Activated naive CD4-positive, alpha-beta T cell (primary cell): ENCODE measurements around the gene H1-8.
"Not testable (repeated sequence)": the region's sequence is repeated elsewhere in the genome, so short reads cannot be mapped to it uniquely, and the experiment has no call there.

Experiments
- DNase-seq, 4 experiments: peaks; one replicate each; lab custom pipeline; 2025; lab: John Stamatoyannopoulos, UW

Gene H1-8

DNA sequence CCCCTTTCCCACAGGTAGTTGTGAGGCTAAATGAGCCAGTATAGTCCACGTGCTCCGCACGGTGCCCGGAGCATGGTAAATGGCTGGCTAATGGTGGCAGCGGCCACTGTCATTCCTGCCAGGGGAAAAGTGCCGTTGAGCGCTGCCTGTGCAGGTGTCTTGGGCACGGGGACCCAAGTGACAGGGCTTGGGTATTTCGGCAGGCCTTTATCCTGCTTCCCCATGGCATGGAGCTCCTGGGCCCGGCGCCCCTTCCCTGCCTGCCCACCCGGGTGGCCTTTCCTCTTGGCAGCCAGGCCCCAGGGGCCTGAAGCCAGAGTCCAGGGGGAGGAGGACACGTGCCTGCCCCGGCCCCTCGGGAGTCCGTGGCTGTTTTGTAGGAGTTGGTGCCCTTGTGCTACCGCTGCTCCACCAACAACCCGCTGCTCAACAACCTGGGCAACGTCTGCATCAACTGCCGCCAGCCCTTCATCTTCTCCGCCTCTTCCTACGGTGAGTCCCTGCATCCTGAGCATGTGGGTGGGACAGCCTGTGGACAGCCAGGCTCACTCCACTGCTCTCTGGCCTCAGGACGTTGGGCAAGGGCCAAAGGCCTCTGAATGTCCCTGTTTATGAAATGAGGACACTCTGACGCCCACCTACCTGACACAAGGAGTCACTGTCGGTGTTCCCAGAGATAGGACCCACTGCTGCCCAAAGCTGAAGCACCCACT is 27.7 kb upstream of the H1-8 start:
- DNase-seq: not testable (repeated sequence)

DNA sequence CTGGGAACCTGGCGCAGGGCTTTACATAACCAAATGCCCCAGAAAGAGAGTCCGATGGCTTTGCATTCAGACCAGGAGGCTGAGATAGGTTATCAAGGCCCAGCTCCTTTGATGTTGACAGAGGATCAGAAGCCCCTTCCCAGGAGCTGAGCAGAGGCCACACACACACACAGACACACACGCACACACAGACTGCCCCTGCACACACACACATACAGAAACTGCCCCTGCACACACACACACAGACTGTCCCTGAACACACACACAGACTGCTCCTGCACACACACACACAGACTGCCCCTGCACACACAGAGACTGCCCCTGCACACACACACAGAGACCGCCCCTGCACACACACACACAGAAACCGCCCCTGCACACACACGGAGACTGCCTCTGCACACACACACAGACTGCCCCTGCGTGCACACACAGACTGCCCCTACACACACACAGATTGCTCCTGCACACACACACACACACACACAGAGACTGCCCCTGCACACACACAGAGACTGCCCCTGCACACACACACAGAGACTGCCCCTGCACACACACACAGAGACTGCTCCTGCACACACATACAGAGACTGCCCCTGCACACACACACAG is 27.0 kb upstream of the H1-8 start:
- DNase-seq: not testable (repeated sequence)

DNA sequence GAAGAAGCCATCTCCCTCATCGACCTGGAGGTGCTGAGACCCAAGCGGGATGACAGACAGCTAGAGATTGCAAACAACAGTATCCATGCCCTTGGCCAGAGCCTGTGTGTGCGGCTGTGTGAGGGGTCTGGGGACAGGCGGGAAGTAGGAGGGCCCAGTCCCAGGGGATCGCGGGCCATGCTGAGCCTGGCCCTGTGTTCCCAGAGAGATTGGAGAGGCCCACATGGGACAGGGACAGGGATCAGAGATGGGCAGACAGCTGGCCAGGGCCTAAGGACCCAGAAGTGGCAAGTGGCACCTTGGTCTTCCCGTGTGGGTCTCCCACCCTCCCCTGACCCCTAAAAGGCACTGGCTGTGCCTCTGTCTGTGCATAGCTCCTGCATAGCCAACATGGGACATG is 25.5 kb upstream of the H1-8 start:
- no peak for DNase-seq

DNA sequence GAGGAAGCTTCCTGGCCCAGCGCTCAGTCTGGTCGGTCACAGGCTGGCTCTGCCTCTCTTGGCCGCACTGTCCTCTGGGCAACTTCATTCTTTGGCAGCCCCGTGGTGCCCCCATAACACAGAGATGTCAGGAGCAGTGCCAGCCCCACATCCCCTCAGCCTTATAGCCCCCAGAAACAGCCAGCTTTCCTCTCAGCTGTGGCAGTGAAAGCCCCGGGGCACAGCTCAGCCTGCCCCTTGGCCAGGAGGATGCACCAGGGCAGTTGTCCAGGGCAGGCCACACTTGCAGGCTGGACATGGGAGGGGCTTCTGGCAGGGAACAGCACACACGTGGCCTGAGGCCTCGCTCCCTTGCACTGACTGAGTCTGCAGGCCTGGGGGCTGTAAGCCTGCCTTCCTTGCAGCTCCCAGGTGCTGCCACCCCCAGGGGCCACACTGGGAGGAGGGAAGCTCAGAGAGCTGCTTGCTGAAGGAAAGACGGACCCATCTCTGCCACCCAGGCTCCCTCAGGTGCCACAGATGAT is 24.9 kb upstream of the H1-8 start:
- DNase-seq: no peak

DNA sequence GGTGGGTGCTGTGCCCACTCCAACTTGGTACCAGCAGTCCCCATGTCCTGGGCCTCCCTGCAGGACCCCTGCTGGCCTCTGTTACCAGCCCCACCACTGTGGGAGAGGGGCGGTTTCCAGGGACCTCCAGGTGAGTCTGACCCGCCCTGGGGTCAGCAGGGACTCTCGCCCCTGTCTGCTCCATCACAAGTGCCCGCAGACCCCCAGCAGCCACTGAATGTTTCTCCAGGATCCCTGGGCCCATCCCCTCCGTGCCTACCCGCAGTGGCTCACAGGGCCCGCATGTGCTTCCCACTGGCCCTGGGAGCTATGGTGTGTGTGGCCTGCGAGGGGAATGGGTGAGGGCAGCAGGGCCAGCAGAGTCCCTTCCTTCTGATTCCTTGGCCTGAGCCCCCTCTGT is 24.4 kb upstream of the H1-8 start:
- no peak for DNase-seq

DNA sequence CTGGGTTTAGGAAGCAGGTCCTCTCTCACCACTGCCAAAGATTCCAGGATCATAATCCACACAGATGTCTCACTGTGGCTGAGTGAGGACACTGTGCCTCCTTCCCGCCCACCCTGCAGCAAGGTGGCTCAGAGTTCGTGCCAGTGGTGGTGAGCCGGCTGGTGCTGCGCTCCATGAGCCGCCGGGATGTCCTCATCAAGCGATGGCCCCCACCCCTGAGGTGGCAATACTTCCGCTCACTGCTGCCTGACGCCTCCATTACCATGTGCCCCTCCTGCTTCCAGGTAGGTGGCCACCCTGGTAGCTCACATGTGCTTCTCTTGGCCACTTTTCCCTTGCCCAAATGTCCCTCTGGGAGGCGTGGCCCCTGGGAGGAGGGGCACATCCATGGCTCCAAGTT is 23.5 kb upstream of the H1-8 start:
- no peak for DNase-seq

DNA sequence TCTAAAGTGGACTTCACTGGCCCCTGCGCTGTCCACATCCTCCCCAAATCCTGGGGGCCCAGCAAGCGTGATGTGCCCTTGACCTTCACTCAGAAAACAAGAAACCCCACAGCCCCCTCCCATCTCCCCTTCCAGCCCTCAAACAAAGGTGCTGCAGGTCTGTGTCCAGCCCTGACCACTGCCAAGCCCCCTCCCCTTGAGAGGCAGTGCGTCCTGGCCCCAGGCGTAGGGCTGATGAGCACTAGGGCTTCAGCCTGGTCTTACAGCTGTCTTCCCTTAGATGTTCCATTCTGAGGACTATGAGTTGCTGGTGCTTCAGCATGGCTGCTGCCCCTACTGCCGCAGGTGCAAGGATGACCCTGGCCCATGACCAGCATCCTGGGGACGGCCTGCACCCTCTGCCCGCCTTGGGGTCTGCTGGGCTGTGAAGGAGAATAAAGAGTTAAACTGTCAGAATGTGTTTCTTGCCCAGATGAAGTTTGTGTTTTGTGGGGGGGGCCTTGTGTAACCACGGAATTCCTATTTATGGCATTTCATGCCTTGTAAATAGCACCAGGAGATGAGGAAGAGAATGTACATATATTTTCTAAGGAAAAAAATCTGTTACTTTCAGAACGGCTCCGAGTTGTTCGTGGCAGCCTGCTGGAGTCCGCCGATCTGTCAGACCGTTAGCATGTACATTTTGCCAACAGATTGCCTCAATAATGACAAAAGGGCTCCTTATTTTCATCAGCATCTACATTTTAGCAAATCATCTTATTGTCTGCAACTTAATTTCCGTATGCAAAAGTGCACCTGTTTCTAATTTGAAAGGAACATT is 22.9 kb upstream of the H1-8 start:
- no peak for DNase-seq

DNA sequence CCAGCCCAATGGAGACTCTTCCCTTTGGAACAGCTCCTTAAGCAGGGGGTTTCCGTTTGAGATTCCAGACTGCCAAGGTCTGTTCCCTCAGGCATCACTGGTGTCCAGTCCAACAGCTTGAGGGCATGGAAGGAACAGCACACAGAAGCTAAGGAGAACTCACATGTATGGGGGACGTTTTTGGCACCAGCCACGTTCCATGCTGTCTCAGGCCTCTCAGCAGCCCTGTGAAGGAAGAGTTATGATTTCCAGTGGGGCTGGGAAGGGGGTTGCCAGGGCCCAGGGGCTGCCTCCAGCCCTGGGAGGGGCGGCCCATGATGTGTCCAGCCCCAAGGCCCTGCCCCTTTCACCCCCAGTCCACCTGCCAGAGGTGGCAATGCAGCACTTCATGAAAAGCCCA is 22.0 kb upstream of the H1-8 start:
- DNase-seq: no peak

DNA sequence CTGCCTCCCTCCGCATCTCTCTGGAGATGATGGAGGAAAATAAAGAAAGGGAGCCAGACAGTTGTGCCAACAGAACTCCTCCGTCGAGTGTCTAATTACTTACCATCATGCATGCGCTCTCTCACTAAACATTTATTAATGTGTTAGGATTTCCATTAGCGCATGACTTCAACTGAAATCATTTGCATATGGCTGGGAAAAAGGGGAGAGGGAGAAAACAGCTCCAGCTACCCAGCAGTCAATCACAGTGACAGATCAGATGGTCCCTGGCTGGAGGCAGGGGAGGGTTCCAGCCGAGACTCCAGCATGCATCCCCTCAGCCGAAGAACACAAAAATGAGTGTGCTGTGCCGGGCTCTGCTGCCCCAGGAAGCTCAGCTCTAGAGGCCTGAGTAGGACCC is 21.4 kb upstream of the H1-8 start:
- DNase-seq: no peak

DNA sequence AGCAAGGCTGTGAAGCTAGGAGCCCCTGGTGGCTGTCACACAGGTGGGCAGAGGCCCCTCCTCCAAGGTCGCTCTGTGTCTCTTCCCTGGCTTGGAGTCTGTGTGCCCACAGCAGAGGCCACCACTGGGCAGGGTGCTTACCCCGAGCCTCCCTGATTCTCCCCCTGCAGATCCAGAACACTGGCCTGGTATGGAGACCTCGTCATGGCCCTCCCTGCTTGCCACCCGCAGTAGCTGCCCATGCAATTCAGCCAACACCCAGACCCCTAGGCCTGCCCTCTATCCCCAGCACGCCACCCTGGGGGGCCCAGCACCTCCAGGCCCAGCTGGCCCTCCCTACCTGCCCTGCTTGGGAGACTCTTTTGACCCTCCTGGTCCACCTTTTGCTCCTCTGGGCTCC is 20.0 kb upstream of the H1-8 start:
- DNase-seq: no peak

DNA sequence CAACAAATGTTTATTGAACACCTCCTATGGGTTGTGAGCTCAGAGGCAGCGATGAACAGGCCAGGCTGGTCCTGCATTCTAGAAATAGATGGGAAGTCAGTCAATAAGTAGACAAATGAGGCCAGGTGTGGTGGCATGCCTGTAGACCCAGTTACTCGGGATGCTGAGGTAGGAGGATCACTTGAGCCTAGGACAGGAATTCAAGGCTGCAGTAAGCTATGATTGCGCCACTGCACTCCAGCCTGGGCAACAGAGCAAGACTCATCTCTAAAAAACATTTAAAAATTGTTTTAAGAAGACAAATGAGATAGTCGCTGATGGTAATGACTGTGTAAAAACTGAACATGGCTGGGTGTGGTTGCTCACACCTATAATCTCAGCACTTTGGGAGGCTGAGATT is 18.9 kb upstream of the H1-8 start:
- no peak for DNase-seq

DNA sequence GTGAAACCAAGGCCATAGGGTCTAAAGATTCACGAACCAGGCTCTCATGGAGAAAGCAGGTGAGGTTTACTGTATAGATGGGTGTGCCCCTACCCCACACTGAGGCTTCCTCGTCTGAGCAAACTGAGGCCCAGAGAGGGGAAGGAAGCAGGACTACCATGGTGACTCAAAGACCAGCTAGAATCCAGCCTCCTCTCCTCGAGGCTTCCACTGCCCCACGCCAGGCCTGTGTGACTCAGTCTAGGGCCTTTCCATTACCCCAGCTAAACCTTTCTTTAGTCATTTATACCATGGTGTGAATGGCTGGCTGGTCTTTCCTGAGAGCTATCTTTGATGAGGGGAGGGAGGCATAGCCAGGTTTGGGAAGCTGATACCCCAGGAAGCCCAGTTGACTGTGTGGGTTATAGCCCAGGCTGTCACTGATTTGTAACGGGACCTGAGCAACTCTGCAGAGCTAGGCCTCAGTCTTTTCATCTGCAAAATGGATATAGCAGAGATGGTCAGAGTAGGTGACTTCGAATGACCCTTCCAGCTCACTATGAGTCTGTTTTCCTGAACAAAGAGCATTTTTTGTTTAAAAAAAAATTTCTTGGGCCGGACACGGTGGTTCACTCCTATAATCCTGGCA is 17.5 kb upstream of the H1-8 start:
- DNase-seq: no peak

DNA sequence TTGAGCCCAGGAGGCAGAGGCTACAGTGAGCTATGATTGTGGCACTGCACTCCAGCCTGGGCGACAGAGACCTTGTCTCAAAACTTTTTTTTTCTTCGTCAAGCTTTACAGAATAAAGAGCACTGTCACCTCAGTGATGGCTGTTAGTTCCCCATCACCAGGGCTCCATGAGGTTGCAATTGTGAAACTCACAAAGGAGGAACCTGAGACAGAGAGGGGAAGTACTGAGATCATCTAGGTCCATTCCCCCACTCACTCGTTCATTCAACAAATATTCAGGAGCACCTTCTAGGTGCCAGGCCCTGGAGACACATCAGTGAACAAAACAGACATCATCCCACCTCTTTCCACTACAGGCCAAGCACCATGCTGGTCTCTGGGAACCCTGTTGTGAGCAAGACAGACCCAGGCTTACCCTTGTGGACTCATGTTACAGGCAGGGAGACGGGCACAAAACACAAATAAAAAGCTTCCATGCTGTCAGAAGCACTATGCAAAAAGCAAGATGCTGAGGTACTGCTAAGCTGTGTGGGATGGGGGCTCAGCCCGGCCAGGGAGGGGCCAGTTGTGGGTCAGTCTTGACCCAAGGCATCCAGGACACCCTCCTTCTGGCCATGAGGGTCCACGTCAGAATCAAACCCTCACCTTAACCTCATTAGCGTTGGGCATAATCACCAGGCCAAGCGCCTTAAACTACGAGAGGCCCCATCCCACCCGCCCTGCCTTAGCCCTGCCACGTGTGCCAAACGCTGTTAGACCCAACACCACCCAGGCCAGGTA is 16.7 kb upstream of the H1-8 start:
- DNase-seq: no peak

DNA sequence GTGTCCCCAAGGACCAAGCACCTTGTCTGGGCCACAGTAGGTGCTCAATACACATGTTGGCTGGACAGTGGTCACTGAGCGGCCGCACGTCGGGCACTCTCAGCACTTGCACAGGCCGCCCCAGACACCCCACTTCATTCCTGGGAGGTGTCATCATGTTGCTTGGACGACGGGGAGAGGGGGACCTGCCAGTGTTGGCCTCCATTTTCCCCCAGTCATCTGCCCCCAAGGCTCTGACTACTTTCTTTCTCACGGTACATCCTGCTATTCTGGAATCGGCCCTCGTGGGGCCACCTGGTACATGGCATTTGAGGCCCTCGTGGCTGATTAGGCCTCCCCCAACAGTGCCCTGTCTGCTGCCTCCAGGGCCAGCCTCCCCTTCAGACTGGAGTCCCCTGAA is 15.7 kb upstream of the H1-8 start:
- no peak for DNase-seq

DNA sequence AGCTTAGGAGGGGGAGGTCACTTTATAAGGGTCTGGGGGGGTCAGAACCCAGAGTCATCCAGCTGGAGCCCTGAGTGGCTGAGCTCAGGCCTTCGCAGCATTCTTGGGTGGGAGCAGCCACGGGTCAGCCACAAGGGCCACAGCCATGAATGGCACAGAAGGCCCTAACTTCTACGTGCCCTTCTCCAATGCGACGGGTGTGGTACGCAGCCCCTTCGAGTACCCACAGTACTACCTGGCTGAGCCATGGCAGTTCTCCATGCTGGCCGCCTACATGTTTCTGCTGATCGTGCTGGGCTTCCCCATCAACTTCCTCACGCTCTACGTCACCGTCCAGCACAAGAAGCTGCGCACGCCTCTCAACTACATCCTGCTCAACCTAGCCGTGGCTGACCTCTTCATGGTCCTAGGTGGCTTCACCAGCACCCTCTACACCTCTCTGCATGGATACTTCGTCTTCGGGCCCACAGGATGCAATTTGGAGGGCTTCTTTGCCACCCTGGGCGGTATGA is 14.3 kb upstream of the H1-8 start, which contains the start of gene RHO:
Gene RHO, plus strand, starts transcription at position 51 of the 512 bp plus-strand sequence. Its CDS starts 95 bp downstream, at position 146.
- DNase-seq: no peak

DNA sequence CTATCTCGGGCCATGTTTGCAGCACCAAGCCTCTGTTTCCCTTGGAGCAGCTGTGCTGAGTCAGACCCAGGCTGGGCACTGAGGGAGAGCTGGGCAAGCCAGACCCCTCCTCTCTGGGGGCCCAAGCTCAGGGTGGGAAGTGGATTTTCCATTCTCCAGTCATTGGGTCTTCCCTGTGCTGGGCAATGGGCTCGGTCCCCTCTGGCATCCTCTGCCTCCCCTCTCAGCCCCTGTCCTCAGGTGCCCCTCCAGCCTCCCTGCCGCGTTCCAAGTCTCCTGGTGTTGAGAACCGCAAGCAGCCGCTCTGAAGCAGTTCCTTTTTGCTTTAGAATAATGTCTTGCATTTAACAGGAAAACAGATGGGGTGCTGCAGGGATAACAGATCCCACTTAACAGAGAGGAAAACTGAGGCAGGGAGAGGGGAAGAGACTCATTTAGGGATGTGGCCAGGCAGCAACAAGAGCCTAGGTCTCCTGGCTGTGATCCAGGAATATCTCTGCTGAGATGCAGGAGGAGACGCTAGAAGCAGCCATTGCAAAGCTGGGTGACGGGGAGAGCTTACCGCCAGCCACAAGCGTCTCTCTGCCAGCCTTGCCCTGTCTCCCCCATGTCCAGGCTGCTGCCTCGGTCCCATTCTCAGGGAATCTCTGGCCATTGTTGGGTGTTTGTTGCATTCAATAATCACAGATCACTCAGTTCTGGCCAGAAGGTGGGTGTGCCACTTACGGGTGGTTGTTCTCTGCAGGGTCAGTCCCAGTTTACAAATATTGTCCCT is 13.4 kb upstream of the H1-8 start:
- DNase-seq: no peak

DNA sequence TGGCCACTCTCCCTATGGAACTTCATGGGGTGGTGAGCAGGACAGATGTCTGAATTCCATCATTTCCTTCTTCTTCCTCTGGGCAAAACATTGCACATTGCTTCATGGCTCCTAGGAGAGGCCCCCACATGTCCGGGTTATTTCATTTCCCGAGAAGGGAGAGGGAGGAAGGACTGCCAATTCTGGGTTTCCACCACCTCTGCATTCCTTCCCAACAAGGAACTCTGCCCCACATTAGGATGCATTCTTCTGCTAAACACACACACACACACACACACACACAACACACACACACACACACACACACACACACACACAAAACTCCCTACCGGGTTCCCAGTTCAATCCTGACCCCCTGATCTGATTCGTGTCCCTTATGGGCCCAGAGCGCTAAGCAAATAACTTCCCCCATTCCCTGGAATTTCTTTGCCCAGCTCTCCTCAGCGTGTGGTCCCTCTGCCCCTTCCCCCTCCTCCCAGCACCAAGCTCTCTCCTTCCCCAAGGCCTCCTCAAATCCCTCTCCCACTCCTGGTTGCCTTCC is 12.7 kb upstream of the H1-8 start:
- DNase-seq: no peak

DNA sequence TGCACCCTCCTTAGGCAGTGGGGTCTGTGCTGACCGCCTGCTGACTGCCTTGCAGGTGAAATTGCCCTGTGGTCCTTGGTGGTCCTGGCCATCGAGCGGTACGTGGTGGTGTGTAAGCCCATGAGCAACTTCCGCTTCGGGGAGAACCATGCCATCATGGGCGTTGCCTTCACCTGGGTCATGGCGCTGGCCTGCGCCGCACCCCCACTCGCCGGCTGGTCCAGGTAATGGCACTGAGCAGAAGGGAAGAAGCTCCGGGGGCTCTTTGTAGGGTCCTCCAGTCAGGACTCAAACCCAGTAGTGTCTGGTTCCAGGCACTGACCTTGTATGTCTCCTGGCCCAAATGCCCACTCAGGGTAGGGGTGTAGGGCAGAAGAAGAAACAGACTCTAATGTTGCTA is 12.2 kb upstream of the H1-8 start:
- DNase-seq: no peak

DNA sequence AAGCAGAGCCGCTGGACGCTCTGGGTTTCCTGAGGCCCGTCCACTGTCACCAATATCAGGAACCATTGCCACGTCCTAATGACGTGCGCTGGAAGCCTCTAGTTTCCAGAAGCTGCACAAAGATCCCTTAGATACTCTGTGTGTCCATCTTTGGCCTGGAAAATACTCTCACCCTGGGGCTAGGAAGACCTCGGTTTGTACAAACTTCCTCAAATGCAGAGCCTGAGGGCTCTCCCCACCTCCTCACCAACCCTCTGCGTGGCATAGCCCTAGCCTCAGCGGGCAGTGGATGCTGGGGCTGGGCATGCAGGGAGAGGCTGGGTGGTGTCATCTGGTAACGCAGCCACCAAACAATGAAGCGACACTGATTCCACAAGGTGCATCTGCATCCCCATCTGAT is 11.3 kb upstream of the H1-8 start:
- no peak for DNase-seq

DNA sequence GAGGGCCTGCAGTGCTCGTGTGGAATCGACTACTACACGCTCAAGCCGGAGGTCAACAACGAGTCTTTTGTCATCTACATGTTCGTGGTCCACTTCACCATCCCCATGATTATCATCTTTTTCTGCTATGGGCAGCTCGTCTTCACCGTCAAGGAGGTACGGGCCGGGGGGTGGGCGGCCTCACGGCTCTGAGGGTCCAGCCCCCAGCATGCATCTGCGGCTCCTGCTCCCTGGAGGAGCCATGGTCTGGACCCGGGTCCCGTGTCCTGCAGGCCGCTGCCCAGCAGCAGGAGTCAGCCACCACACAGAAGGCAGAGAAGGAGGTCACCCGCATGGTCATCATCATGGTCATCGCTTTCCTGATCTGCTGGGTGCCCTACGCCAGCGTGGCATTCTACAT is 10.7 kb upstream of the H1-8 start:
- DNase-seq: no peak
